ENCODE data around the gene GOLGA8B.
"Not testable (repeated sequence)": the region's sequence is repeated elsewhere in the genome, so short reads cannot be mapped to it uniquely, and the experiment has no call there.

Gene GOLGA8B

DNA sequence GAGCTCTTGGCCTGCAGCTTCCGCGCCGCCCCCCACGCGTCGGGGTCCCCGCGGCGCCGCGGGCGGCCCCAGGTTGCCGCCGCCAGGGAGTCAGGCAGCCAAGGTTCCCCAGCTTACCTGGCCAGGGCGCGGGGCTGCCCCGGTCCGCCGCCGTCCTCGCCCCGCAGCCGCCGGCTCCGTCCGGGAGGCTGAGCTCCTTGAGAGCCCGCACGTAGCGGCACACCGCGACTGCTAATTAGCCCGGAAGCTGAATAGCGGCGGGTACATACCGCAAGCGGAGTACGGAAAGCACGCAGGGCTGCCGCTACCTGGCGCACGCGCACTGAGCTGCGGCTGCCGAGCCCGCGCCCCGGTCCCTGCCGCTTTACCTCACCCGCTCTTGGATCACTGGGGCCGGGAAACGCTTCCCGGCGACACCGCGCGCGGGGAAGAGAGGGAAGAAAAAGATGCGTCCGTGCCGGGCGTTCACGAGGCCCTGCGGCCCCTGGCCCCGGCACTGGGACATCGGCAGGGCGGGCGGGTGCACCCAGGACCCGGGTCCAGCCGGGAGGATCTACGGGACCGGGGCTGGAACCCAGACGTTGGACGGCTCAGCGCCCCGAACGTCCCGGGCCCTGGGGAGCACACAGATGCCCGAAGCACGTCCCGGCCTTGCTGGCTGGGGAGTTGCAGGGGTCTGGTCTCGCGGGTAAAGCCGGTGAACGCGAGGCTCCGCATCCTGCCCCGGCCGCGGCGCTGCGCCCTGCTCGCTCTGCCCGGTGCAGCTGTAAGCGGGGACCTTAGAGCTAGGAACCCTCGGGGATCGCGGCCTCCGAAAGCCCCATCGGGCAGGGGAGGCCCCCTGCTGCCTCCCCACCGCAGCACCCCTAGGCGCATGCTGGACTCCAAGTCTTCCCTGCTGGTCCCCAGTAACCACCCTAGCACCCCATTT lies at the start of gene GOLGA8B:
Gene GOLGA8B, minus strand, starts transcription at position 253 of the 931 bp plus-strand sequence. CDS start 47,739 bp downstream, outside the sequence.
- peak; percentile 59 for TF ChIP-seq MYC (IDR thresholded peaks at IDR 0.05; ENCODE audit: low read depth, low read length)
- peak; percentile 53 for TF ChIP-seq POLR2A (IDR thresholded peaks at IDR 0.05; ENCODE audit: extremely low read depth, insufficient read length)
- no peak for TF ChIP-seq CTCF (IDR thresholded peaks at IDR 0.05; ENCODE audit: low read depth, low read length)
- TF ChIP-seq, protein P1, sequence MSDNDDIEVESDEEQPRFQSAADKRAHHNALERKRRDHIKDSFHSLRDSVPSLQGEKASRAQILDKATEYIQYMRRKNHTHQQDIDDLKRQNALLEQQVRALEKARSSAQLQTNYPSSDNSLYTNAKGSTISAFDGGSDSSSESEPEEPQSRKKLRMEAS (IDR thresholded peaks at IDR 0.05; ENCODE audit: low read depth, low read length) = peak; percentile 56; the same call in 1 of the 2 replicates
- H3K4me3 ChIP-seq (ENCODE audit: low read depth, low read length) = peak within 1 kb of the TSS; percentile 63
- DNase-seq (ENCODE audit: low read depth) = peak; percentile 77

DNA sequence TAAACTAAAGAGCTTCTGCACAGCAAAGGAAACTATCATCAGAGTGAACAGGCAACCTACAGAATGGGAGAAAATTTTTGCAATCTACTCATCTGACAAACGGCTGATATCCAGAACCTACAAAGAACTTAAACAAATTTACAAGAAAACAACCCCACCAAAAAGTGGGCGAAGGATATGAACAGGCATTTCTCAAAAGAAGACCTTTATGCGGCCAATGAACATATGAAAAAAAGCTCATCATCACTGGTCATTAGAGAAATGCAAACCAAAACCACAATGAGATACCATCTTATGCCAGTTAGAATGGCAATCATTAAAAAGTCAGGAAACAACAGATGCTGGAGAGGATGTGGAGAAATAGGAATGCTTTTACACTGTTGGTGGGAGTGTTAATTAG lies 49.7 kb upstream of the GOLGA8B start:
- not testable (repeated sequence) for DNase-seq (ENCODE audit: low read depth); H3K4me3 ChIP-seq (ENCODE audit: low read depth, low read length)

DNA sequence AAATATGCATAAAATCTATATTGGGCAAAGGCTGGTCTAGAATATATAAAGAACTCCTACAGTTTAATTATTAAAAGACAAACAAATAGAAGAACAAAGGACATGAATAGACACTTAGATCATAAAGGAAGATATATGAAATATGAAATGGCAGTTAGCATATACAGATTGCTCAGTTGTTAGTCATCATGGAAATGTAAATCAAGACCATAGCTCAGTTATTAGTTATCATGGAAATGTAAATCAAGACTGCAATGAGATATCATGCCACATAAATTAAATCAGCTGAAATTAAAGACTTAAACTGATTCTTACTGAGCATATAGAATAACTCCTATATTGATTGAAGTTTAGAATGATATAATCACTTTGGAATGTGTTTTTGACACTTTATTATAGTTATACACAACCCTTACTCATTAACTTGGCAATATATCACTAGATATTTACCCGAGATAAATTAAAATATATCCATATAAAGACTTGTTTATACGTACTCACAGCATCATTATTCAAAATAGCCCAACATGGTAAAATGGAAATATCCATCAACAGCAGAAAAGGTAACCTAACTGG lies 45.2 kb upstream of the GOLGA8B start:
- DNase-seq (ENCODE audit: low read depth) = no peak
- TF ChIP-seq MYC (IDR thresholded peaks at IDR 0.05; ENCODE audit: low read depth, low read length) (no peak), CTCF (IDR thresholded peaks at IDR 0.05; ENCODE audit: low read depth, low read length) (no peak), POLR2A (IDR thresholded peaks at IDR 0.05; ENCODE audit: extremely low read depth, insufficient read length) (no peak)
- TF ChIP-seq, protein P1 (IDR thresholded peaks at IDR 0.05; ENCODE audit: low read depth, low read length) = no peak
- no peak overlapping the region for H3K4me3 ChIP-seq (ENCODE audit: low read depth, low read length)

DNA sequence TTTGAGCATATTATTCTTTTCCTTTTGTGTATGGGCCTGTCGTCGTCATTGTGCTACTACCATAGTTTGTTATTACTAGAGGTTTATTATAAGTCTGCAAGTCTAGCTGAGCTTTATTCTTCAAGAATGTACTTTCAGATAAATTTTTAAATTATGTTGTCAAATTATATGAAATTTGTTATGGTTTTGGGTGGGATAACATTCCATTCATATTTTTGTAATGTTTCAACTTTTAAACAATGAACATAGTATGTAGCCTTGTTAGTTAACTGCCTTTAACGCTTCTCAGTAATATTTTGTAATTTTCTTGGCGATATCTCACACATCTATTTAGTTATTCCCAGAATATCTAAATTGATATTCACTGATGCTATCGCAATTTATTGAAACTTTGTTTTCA lies 41.6 kb upstream of the GOLGA8B start:
- TF ChIP-seq MYC (IDR thresholded peaks at IDR 0.05; ENCODE audit: low read depth, low read length) (no peak), POLR2A (IDR thresholded peaks at IDR 0.05; ENCODE audit: extremely low read depth, insufficient read length) (no peak), CTCF (IDR thresholded peaks at IDR 0.05; ENCODE audit: low read depth, low read length) (no peak)
- TF ChIP-seq, protein P1 (IDR thresholded peaks at IDR 0.05; ENCODE audit: low read depth, low read length) = no peak
- DNase-seq (ENCODE audit: low read depth) = no peak
- H3K4me3 ChIP-seq (ENCODE audit: low read depth, low read length) = no peak overlapping the region

DNA sequence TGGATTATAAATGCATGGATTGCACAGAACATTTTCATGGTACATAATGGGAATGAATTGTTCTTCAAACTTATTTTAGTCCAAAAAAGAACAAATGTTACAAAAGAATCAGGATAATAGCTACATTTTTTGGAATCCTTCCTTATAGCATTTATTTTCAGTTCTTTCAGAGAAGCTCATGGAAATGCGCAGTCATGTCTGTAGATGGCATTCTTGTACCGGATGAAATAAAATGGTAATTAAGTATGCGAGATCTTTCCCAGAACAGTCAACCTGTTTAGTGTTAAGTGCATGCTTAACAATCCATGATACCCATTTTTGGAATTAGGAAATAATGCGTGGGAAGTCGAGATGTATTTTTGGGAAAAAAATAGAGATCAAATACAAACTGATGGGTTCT lies 38.2 kb upstream of the GOLGA8B start:
- TF ChIP-seq POLR2A (IDR thresholded peaks at IDR 0.05; ENCODE audit: extremely low read depth, insufficient read length) (no peak), CTCF (IDR thresholded peaks at IDR 0.05; ENCODE audit: low read depth, low read length) (no peak), MYC (IDR thresholded peaks at IDR 0.05; ENCODE audit: low read depth, low read length) (no peak)
- TF ChIP-seq, protein P1 (IDR thresholded peaks at IDR 0.05; ENCODE audit: low read depth, low read length) = no peak
- no peak for DNase-seq (ENCODE audit: low read depth)

GRCh38 chr15:34620814-34621213 lies 37.4 kb upstream of the GOLGA8B start:
- TF ChIP-seq MYC (IDR thresholded peaks at IDR 0.05; ENCODE audit: low read depth, low read length) = no peak
- TF ChIP-seq POLR2A (IDR thresholded peaks at IDR 0.05; ENCODE audit: extremely low read depth, insufficient read length) = no peak
- TF ChIP-seq CTCF (IDR thresholded peaks at IDR 0.05; ENCODE audit: low read depth, low read length) = no peak

More for the DNA sequence above, 38.2 kb upstream of the GOLGA8B start:
- H3K4me3 ChIP-seq (ENCODE audit: low read depth, low read length) = no peak overlapping the region

More at GRCh38 chr15:34620814-34621213, 37.4 kb upstream of the GOLGA8B start:
- DNase-seq (ENCODE audit: low read depth) = no peak
- no peak overlapping the region for H3K4me3 ChIP-seq (ENCODE audit: low read depth, low read length)

All from NB4 (cell line).